Ecto neural progenitor cell (in vitro differentiated cells): ENCODE measurements around the gene TCF3.

ENCODE experiments used
- DNase-seq: peaks from one replicate; pipeline ENCODE4 v3.0.0-alpha.2; 2018; ENCODE audit warnings: low spot score

The TCF3 gene

DNA sequence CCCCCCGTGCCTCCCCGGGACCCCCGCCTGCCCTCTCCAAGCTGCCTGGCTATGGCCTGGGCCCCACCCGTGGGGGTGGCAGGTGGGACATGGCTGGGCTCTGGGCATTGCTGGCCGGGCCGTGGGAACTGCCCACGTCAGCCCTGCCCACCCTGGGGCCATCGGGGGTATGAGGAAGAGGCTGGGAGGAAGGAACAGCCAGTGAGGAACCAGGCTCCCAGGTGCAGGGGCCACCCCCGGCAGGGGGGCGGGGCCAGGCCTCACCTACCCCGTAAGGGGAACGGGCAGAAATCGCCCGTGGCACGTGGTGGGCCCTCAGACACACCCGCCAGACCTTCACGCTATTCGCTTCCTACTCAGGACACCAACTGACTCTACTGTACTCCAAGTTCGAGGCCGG, 22.4 kb downstream of the TCF3 start:
- DNase-seq: no peak

DNA sequence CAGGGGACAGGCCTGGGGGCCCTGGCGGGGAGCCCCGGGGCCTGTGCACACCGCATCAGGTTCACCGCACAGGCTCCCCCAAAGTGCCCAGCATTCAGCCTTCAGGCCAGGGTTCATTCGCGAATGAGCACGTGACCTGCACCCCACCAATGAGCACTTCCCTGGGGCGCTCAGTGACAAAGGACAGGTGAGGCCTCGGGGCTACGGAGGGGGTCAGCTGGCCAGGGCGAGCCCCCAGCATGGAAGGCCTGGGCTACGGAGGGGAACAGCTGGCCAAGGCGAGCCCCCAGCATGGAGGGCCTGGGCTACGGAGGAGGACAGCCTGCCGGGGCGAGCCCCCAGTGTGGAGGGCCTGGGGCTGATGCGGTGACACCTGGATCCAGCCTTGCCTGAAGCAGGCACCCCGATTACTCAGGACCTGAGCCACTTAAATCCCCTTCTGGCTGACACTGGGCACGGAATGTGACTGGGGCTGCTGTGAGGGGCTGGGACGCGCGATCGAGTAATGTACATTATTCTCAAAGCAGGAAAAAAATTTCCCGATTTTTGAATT, 23.1 kb downstream of the TCF3 start:
- no peak for DNase-seq

DNA sequence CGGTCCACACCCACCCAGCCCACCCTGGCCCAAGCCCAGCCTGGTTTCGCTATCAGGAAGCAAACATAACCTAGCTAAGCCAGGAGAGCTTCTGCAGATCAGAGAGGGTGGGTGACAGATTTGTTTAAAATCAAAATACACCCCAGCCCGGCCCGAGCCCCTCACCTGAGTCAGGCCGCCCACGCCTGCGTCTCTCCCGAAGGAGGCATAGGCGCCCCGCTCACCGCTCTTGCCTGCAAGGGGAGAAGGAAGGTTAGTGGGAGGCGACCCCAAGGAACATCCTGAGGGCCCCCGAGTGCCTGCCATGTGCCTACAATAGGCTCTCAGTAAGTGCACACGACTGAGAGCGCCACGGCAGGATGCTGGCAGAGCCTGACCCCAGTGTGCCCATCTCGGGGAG, 25.2 kb downstream of the TCF3 start:
- DNase-seq: no peak

DNA sequence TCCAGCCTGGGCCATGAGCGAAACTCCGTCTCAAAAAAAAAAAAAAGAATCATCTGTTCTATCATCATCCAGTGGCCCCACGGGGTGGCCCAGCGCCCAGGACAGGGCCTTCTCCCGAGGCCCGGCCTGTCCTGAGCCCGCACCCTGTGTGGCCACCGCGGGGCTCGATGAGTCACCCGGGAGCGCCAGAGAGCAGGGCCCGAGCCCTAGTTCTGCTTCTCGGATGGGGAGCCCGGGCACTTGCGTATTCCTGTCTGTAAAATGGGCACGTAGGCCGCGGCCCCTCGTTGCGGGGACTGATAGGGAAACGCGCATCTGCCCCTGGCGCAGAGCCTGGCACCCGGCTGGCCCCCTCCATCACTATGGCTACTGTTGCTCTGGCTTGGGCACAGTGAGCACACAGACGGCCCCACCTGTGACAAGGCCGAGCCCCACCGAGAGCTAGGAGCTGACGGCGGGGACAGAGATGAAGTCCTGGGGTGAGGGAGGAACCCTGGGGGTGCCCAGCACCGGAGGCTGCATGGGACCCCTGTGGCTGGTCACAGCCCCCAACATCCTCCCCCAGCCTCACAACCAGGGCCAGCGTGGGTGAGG, 25.9 kb downstream of the TCF3 start:
- no peak for DNase-seq

DNA sequence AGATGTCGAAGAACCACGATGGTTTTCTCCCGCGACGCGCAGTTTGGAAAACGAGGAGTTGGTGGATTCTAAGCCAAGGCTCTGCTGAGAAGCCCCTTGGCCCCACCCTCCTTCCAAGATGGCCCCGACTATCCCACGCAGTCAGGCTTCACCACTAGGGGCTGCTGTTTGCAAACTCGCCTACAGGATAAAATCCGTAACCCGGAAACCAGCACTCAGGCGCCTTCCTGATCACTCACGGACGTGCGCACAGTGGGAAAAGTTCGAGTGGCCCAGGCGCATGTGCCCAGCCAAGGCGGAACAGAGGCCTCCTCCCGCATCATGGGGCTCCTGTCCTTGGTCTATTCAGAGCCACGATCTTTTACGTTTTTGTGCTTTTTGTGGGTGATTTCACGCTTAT, 28.0 kb downstream of the TCF3 start:
- DNase-seq: peak; percentile 79

DNA sequence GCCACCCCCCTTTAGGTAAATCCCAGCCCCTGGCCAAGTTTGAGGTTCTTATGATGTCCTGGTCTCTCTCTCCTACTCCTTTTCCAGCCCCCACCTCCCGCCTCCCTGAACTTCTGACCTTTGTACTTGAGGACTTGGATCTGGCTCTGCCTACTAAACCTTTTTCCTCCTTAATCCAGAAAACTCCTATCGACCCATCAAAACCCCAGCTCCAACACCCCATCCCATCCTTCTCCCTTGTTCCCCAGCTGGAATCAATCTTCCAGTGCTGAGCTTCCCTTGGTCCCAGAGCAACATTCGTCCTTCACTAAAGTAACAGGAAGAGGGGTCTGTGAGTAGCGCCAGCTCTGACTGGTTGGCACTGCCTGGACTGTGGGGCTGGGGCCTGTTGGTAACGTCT, 29.9 kb downstream of the TCF3 start:
- no peak for DNase-seq

DNA sequence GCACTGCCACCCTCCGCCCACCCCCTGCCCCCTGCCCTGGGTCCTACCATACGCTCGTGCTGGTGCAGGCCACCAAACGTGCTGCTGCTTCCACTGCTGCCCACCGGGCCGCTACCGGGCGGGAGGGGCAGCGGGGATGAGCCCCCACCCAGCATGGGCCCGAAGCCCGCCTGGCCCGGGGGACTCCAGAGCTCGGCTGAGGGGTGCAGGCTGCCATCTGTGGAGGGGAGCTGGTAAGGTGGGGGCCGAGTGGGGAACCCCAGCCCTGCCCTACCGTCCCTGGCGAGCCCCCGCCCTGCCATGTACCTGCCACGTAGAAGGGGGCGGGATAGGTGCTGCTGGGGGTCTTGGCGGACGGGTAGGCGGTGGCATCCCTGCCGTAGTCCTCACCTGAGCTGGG, 30.4 kb downstream of the TCF3 start:
- no peak for DNase-seq

DNA sequence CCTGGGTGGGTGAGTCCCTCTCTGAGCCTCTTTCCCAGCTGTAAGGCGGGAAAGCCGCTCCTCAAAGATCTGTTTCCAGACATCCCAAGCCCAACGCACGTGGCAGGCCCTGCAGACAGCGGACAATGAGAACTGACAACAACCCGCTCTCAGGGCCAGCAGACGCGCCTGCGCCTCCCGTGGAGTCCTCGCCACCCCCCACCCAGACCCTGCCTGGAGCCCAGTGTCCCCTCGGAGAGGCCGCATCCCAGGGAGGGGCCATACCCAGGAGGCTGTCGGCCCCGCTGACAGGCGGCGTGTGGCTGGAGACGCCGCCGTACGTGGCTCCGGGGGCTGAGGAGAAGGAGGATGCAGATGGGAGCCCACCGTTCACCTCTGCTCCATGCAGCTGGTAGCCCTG, 30.8 kb downstream of the TCF3 start:
- DNase-seq: no peak

DNA sequence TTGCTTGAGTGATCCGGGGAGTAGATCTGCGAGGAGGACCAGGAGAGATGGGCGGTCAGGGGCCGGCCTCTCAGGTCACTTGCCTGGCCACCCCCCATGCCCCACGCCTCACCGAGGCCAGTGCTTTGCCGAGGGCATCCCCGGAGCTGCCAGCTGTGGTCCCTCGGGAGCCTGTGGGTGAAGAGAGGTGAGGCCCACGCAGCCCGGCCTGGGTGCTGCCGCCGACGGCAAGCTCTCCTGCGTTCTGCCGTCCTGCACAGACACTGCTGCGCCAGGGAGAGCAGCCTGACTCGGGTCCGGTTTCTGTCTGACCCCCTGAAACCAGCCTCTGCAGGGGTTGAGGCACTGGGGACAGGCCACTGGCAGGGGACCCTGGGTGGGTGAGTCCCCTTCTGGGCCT, 31.4 kb downstream of the TCF3 start:
- no peak for DNase-seq

DNA sequence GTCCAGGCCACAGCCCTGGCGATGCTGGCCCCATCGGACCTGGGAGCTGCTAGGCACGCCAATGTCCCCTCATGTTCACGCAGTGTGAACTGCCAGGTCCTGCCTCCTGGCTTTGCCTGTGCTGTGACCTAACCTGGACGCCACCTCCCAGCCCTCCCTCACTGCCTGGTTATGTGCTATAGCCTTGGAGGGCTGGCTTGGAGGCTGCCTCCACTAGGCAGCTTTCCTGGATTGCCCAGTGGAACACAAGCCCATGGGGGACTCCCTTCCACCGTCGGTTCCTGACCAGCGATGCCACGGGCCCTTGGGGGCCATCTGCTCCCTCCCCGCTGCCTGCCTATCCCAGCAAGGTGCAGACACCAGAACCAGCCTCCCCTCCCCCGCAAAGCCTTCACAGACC, 31.9 kb downstream of the TCF3 start:
- DNase-seq: no peak

DNA sequence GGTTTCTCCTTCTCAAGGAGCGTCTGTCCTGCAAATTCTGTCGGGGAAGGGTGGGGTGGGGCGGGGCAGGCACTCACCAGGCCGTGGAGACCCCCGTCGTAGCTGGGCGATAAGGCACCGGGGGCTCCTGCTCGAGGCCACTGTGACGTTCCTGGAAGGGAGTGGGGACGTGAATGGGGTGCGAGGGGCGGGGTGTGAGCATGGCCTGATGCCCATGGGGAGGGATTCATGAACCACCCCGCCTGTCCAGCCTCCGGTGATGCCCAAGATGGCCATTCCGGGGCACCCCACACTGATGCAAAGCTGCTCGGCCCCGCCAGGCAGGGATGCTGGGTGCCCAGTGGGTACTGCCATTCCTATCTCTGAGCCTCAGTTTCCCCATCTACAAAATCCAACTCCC, 32.7 kb downstream of the TCF3 start:
- DNase-seq: no peak

DNA sequence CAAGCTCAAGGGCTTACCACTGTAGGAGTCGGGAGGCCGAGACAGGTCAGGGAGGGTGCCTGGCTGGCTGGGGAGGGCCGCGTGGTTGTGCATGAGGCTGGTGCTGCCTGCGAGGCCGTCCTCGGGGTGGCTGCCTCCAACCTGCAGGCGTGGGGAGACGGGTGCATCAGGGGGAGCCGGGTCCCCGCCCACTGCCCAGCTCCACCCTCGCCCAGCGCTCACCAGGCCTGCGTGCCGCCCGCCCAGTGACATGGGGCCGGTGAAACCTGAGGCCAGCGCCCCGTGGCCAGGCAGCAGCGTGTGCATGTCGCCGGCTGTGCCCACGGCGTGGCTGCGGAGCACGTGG, 33.3 kb downstream of the TCF3 start:
- DNase-seq: no peak

DNA sequence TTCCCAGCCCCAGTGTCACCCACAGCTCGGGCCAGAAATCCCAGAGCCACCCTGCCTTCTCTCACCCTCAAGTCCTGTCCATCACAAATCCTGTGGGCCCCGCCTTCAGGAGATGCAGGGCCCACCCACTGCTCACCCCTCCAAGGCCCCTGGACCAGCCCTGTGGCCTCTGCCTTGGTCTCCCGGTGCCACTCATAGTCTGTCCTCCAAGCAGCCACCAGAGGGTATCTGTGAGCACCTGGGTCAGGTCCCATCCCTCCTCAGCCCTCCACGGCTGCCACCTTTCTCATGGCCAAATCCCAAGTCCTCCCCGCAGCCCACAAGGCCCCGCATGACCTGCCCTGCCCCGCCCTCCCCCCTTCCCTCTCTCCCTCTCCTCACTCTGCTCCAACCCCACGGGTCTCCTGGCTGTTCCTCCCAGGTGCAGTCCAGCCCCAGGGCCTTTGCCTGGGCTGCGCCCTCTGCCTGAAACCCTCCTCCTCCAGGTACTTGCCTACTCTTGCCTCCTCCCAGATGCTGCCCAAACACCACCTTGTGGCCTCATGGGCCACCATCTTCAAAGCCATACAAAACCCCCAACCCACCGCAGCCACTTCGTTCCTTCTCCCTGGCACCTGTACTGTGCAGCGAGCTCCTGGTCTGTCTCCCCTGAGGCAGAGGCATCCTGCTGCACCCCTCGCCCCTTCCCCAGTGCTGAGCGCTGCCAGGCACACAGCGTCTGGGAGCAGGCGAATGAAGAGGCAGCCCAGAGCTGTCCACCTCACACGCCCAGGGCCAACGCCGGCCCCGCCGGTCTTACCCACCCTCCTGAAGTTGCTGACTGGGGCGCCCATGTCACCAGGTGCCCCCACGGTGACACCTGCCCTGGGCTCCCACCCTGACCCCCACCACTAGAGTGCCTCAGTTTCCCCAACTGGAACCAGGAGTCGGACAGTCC, 34.0 kb downstream of the TCF3 start:
- DNase-seq: no peak

DNA sequence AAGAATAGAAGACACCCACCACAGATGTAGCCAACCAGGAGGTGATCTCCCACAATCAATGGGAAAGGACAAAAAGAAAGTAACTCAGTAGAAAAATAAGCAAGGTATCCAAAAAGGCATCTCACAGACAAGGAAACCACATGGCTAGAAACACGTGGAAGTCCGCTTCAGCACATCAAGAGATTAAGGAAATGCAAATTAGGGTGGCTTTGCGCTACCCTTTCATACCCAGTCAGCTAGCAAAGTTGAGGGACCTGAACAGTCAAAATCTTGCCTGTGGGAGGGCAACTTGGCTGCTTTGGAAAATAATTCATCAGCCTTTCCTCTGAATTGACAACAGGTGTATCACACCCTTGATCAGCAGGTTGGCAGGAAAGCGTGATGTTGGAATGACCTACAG, 35.5 kb downstream of the TCF3 start:
- DNase-seq: no peak

DNA sequence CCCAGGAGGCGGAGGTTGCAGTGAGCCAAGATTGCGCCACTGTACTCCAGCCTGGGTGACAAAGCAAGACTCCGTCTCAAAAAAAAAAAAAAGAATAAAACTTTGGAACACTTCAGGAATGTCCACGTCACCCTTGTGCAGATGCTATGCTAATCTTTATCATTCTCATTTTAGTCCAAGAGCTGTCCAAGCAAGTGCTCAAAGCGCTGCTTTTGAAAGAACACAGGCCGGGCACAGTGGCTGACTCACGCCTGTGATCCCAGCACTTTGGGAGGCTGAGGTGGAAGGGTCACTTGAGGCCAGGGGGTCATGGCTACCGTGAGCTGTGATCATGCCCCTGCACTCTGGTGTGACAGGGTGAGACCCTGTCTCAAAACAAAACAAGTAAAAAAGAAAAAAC, 36.0 kb downstream of the TCF3 start:
- no peak for DNase-seq

DNA sequence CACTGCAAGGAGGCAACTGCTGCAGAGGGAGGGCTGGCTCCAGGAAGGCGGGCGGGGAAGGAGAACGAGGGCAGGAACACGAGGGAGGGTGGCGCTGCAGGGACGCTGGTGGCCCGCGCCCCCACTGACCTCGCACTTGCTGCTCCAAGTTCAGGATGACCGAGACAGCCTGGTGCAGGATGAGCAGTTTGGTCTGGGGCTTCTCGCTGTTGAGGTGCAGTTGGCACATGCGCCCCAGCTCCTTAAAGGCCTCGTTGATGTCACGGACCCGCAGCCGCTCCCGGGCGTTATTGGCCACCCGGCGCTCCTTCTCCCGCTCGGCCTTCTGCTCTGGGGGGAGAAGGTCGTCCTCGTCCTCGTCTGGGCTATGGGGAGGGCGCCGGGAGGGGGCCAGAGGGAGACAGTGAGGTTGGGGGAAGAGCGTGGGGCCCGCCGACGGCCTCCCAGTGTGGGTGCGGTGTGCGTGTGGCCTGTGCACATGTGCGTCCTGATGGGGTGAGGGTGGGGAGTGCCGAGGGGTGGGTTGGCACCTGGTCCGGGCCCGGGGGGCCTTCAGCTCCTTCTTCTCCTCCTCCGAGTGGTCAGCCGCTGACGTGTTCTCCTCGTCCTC, 37.2 kb downstream of the TCF3 start:
- DNase-seq: no peak

DNA sequence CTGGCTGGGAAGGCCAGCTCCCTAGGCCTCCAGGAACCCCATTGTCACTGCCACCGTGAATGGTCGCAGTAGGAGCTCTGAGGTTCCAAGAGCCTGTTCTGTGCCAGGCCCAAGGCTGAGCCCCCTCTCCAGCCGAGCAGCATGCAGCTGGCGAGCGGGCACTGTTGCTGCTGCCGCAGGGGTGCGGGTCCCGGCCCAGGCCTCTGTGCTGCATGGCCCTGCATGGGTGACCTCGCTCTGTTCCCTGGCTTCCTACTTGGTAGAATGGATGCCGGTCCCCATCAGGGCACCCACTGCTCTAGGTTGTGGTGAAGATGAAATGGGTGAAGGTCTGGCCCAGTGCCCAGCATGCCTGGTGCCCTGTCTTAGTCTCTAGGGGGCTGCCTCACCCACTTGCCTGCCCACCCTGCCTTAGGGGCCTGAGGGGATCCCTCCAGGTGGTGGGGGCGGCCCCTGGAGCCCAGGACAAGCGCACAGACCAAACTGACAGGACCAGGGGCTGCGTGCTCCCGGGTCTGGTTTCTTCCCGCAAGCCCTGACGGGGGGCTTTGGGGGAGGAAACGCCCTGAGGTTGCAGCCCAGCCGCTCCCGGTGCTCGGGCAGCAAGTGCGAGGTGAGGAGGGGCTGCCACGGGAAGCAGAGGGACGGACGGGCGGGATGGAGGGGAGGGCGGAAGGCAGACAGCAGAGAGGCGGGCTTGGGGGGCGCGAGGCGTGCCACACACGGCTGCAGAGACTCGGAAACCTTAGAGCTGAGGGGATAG, 38.4 kb downstream of the TCF3 start:
- DNase-seq: no peak

DNA sequence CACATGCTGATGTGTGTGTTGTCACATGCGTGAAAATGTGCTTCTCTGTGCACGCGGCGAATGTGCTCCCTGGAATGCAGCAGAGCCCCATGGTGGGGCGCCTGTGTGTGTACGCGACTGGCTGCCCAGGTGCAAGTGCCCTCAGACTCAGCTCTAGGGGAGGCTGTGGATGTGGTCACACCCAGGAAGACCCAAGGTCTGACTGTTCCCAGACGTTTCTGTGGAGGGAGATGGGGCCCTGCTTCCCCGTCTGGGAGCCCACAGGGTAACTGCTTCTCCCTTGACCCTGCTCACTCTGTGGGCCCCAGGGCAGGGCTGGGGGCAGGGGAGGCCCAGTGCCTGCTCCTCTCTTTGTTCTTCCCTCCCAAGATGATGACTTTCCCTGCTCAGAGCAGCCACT, 39.3 kb downstream of the TCF3 start:
- no peak for DNase-seq

DNA sequence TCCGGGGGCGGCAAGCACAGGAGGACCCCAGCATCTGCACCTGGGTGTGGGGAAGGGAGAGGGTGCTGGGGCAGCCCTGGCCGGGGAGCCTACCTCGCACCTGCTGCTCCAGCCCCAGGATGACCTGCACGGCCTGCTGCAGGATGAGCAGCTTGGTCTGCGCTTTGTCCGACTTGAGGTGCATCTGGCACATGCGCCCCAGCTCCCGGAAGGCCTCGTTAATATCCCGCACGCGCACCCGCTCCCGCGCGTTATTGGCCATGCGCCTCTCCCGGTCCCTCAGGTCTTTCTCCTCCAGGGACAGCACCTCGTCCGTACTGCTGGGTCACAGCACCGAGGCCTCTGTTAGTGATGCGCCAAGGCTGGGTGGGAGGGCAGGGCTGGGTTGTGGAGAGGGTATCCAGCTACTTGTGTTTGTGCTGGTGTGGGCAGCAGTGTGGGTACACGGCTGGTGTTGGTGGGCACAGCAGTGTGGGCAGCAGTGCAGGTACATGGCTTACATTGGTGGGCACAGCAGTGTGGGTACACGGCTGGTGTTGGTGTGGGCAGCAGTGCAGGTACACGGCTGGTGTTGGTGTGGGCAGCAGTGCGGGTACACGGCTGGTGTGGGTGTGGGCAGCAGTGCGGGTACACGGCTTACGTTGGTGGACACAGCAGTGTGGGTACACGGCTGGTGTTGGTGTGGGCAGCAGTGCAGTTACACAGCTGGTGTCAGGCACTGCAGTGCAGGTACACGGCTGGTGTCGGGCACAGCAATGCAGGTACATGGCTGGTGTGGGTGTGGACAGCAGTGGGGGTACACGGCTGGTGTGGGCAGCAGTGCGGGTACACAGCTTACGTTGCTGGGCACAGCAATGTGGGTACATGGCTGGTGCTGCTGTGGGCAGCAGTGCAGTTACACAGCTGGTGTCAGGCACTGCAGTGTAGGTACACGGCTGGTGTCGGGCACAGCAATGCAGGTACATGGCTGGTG, 40.0 kb downstream of the TCF3 start:
- no peak for DNase-seq

DNA sequence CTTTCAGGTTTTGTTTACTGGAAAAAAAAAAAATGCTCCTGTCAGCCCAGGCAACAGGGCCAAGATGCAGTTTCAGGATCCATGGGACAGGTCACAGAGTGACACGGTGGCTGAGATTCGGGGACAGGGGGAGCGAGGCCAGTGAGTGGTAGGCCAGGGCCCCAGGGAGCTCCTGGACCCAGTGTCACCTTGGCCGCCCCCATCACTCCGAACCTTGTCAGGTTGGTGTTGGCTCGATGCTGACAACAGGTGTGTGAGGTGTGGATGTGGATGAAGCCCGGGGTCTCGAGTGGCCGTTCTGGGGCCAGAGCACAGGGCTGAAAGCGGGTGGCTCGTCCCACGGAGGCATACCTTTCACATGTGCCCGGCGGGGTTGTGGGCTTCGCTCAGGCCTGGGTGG, 41.1 kb downstream of the TCF3 start:
- no peak for DNase-seq

DNA sequence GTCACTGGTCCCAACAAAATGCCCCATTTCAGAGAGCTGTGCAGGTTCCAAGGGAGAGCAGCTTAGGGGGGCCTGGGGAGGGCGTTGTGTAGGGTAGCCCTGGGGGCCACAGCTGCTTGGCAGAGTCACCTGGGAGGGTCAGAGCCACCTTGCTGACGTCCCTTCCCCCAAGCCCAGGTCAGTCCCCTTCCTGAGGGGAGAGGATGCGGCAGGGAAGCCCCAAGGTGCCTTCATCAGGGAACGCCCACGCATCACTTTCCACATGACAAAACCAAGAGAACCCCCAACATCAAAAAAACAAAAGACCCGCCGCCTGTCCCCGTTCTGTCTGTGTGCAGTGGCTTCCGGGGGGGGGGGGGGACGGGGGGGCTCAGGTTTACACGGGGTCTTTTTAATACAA, 41.8 kb downstream of the TCF3 start:
- no peak for DNase-seq
